WTC11 (cell line): ENCODE data around the gene SND1.

Experiments
- RORB ChIP-seq: fragments of 250-450 bp; sonication (Bioruptor Pico); IDR thresholded peaks from 2 replicates; pipeline ENCODE4 v1.9.0; 2021; ENCODE audit warnings: mild to moderate bottlenecking
- TF ChIP-seq, protein P1 (sequence below): fragments of 200-600 bp; IDR thresholded peaks from 2 replicates; pipeline ENCODE4 v1.8.0; 2022; ENCODE audit warnings: antibody characterized with exemption

DNA sequence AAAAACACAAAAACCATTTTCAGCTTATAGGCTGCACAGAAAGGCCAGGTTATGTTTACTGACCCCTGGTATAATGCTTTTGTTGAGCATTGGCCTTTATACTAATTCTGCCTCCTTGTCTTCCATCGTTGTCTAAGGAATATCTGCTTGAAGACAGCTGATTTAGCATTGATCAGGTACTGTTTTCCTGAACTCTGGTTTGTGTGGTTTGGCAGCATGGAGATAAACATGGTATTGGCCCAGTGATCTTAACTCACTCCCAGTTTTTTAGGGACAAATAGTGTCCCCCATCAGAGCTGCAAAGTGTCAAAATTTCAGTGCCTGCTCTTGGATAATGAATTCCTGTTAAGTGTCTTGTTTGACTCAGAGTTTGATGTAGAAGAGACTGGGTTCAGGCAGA, 100.8 kb downstream of the SND1 start:
- TF ChIP-seq RORB (CRISPR knock-in tag): no peak
- TF ChIP-seq, protein P1, sequence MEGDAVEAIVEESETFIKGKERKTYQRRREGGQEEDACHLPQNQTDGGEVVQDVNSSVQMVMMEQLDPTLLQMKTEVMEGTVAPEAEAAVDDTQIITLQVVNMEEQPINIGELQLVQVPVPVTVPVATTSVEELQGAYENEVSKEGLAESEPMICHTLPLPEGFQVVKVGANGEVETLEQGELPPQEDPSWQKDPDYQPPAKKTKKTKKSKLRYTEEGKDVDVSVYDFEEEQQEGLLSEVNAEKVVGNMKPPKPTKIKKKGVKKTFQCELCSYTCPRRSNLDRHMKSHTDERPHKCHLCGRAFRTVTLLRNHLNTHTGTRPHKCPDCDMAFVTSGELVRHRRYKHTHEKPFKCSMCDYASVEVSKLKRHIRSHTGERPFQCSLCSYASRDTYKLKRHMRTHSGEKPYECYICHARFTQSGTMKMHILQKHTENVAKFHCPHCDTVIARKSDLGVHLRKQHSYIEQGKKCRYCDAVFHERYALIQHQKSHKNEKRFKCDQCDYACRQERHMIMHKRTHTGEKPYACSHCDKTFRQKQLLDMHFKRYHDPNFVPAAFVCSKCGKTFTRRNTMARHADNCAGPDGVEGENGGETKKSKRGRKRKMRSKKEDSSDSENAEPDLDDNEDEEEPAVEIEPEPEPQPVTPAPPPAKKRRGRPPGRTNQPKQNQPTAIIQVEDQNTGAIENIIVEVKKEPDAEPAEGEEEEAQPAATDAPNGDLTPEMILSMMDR: no peak
